ENCODE measurements around the gene ASB12.
A peak's percentile ranks its signal among the peaks of the same experiment; 100 is the strongest.
"Not testable (repeated sequence)": the region's sequence is repeated elsewhere in the genome, so short reads cannot be mapped to it uniquely, and the experiment has no call there.

Gene ASB12, protein sequence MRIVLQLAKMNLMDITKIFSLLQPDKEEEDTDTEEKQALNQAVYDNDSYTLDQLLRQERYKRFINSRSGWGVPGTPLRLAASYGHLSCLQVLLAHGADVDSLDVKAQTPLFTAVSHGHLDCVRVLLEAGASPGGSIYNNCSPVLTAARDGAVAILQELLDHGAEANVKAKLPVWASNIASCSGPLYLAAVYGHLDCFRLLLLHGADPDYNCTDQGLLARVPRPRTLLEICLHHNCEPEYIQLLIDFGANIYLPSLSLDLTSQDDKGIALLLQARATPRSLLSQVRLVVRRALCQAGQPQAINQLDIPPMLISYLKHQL

GRCh38 chrX:64230123-64230970, at the start of gene ASB12:
Gene ASB12, minus strand, starts transcription at chrX:64230607. Its CDS starts 4,957 bp downstream, at chrX:64225650.
- DNase-seq (ENCODE audit: low read depth) = no peak
- H3K4me3 ChIP-seq (ENCODE audit: low read length) = no peak within 1 kb of the TSS
- TF ChIP-seq CTCF (conservative IDR thresholded peaks at IDR 0.05; ENCODE audit: low read length) = no peak

GRCh38 chrX:64265265-64265664, 34.9 kb upstream of the ASB12 start:
- no peak for TF ChIP-seq CTCF (conservative IDR thresholded peaks at IDR 0.05; ENCODE audit: low read length)
- H3K4me3 ChIP-seq (ENCODE audit: low read length) = no peak overlapping the region

GRCh38 chrX:64229154-64229553, 1.3 kb downstream of the ASB12 start:
- H3K4me3 ChIP-seq (ENCODE audit: low read length) = no peak overlapping the region
- DNase-seq (ENCODE audit: low read depth) = no peak
- no peak for TF ChIP-seq CTCF (conservative IDR thresholded peaks at IDR 0.05; ENCODE audit: low read length)

More at GRCh38 chrX:64265265-64265664, 34.9 kb upstream of the ASB12 start:
- DNase-seq (ENCODE audit: low read depth) = no peak

DNA sequence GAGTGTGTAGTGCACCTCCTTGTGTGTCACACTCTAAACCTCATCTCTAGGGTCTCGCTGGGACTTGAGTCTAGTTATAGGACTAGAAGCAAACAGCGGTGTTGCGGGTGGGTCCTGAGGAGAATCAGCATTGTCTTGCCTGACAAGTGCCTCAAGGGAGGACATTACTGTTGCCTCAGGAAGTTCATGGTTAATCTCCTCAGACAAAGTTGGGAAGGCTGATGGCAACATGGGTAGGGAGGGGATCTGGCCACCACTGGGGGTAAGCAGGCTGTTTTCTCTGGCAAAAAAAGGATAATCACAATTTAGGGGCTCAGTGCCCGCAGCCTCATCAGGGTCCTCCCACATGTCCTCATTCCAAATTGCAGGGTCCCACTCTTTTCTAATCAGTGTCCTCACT, 12.4 kb downstream of the ASB12 start:
- TF ChIP-seq CTCF (conservative IDR thresholded peaks at IDR 0.05; ENCODE audit: low read length) = no peak
- no peak for DNase-seq (ENCODE audit: low read depth)
- no peak overlapping the region for H3K4me3 ChIP-seq (ENCODE audit: low read length)

DNA sequence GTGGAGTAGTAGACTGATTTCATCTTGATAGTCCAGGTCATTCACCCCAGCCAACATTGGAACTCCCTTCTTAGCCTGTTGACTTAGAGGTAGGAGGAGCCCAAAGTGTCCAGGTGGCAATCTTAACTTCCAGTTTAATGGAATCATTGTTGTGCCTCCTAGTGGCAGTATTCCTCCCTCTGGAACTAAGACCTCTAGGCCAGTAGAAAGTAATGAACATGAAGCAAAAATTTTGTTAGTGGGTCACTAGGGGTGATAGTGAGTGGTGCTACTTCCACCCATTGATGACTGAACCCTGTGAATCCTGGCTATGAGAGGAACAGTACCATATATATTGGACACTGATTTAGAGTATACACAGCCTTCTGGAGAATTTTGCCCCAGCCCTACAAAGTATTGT, 16.4 kb downstream of the ASB12 start:
- not testable (repeated sequence) for DNase-seq (ENCODE audit: low read depth); H3K4me3 ChIP-seq (ENCODE audit: low read length)

DNA sequence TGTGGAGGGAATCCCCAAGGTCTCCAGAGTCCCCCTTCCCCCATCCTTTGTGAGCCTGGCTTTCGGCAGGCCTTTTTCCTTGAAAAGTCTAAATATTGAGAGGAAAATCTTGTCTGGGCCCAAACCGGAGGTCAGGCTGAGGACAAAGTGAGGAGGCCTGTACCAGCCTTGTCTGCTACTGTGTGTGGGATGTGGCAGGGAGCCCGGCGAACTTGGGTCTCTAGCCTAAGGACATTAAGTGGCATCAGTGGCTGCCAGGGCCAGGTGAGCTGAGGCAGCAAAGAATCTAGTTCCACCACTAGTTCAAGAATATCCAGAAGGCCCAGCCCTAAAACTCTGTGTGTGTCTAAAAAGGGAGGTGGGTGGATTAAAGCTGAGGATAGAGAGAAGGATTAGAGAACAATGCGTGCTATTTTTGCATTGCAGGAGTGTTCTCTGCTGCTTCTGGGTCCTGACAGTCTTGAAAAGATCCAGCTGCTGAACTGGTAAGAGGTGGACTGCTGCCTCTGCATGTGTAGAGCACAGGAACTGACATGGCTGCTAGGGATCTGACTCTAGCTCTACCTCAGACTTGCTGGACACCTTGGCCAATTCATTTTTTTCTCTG, 23.7 kb downstream of the ASB12 start:
- no peak for TF ChIP-seq CTCF (conservative IDR thresholded peaks at IDR 0.05; ENCODE audit: low read length)
- H3K4me3 ChIP-seq (ENCODE audit: low read length) = peak overlapping the region; percentile 67
- peak; percentile 13 for DNase-seq (ENCODE audit: low read depth)

GRCh38 chrX:64205735-64206501, 24.5 kb downstream of the ASB12 start:
- DNase-seq (ENCODE audit: low read depth) = peak; percentile 91
- TF ChIP-seq CTCF (conservative IDR thresholded peaks at IDR 0.05; ENCODE audit: low read length) = peak; percentile 21
- peak overlapping the region; percentile 67 for H3K4me3 ChIP-seq (ENCODE audit: low read length)

All from AG10803 (cell line).